Spinal cord (tissue), 10 donors: ENCODE results near the gene CCN2. TPM values are rescaled to one million over a fixed set of nuclear protein-coding genes. Genes with fewer than 3 reads are reported as not detected.

ENCODE experiments used
- DNase-seq, 6 donors: peaks; one replicate each; pipeline versions ENCODE4 v3.0.0 to v3.0.0-alpha.2; 2013 to 2015; ENCODE audit warnings: low spot score in 6 of 6, low read depth in 4 of 6
- H3K27ac ChIP-seq: one replicate; pipeline ENCODE4 v1.5.1; 2013; ENCODE audit warnings: low read depth, low read length, control low read depth
- H3K27me3 ChIP-seq: one replicate; pipeline ENCODE4 v1.6.1; 2013; ENCODE audit warnings: low read length; ENCODE audit not compliant: control insufficient read depth, insufficient read depth
- H3K36me3 ChIP-seq: one replicate; pipeline ENCODE4 v1.6.1; 2013; ENCODE audit warnings: low read length; ENCODE audit not compliant: control insufficient read depth, insufficient read depth
- H3K4me1 ChIP-seq: one replicate; pipeline ENCODE4 v1.6.1; 2013; ENCODE audit warnings: low read length; ENCODE audit not compliant: control insufficient read depth, insufficient read depth
- H3K4me3 ChIP-seq: one replicate; pipeline ENCODE4 v1.5.1; 2013; ENCODE audit warnings: low read depth, low read length, control low read depth
- H3K9me3 ChIP-seq: one replicate; pipeline ENCODE4 v1.6.1; 2013; ENCODE audit warnings: low read length; ENCODE audit not compliant: control insufficient read depth, insufficient read depth
- WGBS: methylation state at CpG from one replicate; pipeline ENCODE4 v1.1.5; 2013; ENCODE audit warnings: missing lambda C conversion rate; ENCODE audit not compliant: insufficient coverage; 5-methylcytosine and 5-hydroxymethylcytosine counted together
- polyA plus RNA-seq, 2 donors: library from polyadenylated mRNA; unstranded; fragments of 120-200 nt; gene quantifications; one replicate each; pipeline ENCODE4 v1.2.1, GENCODE V29; 2013; ENCODE audit not compliant: insufficient read length in 2 of 2
- total RNA-seq, 2 donors: library from RNA; depleted of rRNA in 1 of 2; stranded (reverse); fragments of 120-200 nt in 1 of 2; fragments of >200 nt in 1 of 2; gene quantifications; one replicate each; pipeline versions ENCODE4 v1.2.3 to v1.2.4, GENCODE V29; 2013 to 2014
- donor health status: healthy.

The CCN2 gene
- total and polyA plus RNA-seq, 4 donors: 16.3 to 86.8 (median 32.0) TPM

- H3K4me3 ChIP-seq: no peak overlapping the region
- no peak overlapping the region for H3K27ac ChIP-seq
- H3K4me1 ChIP-seq: peaks cover 12% of the 10 kb centered on the region
- H3K36me3 ChIP-seq: no peaks in the 10 kb centered on the region
- 71% methylated on average over 1 of the region's 3 CpGs for WGBS
- DNase-seq: no peak
- H3K27me3 ChIP-seq: peaks cover 9% of the 10 kb centered on the region
- H3K9me3 ChIP-seq: no peaks in the 10 kb centered on the region
These were observed 3.0 kb upstream of the CCN2 start for GRCh38 chr6:131954059-131954774.

GRCh38 chr6:131952886-131953509 lies 1.8 kb upstream of the CCN2 start:
- no peak for DNase-seq
- Histone ChIP-seq H3K4me3 (no peak overlapping the region), H3K4me1 (peaks cover 12% of the 10 kb centered on the region), H3K27ac (no peak overlapping the region), H3K27me3 (peaks cover 9% of the 10 kb centered on the region), H3K9me3 (no peaks in the 10 kb centered on the region), H3K36me3 (no peaks in the 10 kb centered on the region)
- no CpG with 5 or more reads among the region's 4 CpGs for WGBS

- no peak for DNase-seq
- H3K36me3 ChIP-seq: no peaks in the 10 kb centered on the region
- H3K27me3 ChIP-seq: peaks cover 9% of the 10 kb centered on the region
- H3K4me3 ChIP-seq: peak overlapping the region; percentile 49
- no CpG with 5 or more reads among the region's 8 CpGs for WGBS
- peaks cover 12% of the 10 kb centered on the region for H3K4me1 ChIP-seq
- H3K9me3 ChIP-seq: no peaks in the 10 kb centered on the region
- peak overlapping the region; percentile 40 for H3K27ac ChIP-seq
These were observed 531 bp upstream of the CCN2 start for GRCh38 chr6:131951576-131952230.

GRCh38 chr6:131949909-131950766 lies 1.0 kb downstream of the CCN2 start:
- WGBS: 7% methylated on average over 42 of the region's 42 CpGs
- Histone ChIP-seq H3K4me3 (peak overlapping the region; percentile 56), H3K27ac (peak overlapping the region; percentile 85), H3K4me1 (peaks cover 12% of the 10 kb centered on the region), H3K27me3 (peaks cover 7% of the 10 kb centered on the region), H3K36me3 (no peaks in the 10 kb centered on the region), H3K9me3 (no peaks in the 10 kb centered on the region)
- DNase-seq: peak in 4 of 6 donors; percentile 26 to 93 (median 76)

GRCh38 chr6:131949620-131949908 lies 1.6 kb downstream of the CCN2 start:
- no peaks in the 10 kb centered on the region for H3K9me3 ChIP-seq
- H3K27me3 ChIP-seq: peaks cover 7% of the 10 kb centered on the region
- no peaks in the 10 kb centered on the region for H3K36me3 ChIP-seq
- H3K4me1 ChIP-seq: peaks cover 10% of the 10 kb centered on the region
- peak in 1 of 6 donors; percentile 33 for DNase-seq
- peak overlapping the region; percentile 85 for H3K27ac ChIP-seq
- WGBS: 64% methylated on average over 2 of the region's 3 CpGs
- peak overlapping the region; percentile 56 for H3K4me3 ChIP-seq

- peaks cover 7% of the 10 kb centered on the region for H3K27me3 ChIP-seq
- H3K9me3 ChIP-seq: no peaks in the 10 kb centered on the region
- WGBS: 55% methylated on average over 16 of the region's 18 CpGs
- H3K4me3 ChIP-seq: peak overlapping the region; percentile 56
- H3K27ac ChIP-seq: peak overlapping the region; percentile 85
- no peak for DNase-seq
- peaks cover 9% of the 10 kb centered on the region for H3K4me1 ChIP-seq
- H3K36me3 ChIP-seq: no peaks in the 10 kb centered on the region
These were observed 2.2 kb downstream of the CCN2 start for GRCh38 chr6:131948692-131949619.

- Histone ChIP-seq H3K4me1 (peaks cover 9% of the 10 kb centered on the region), H3K9me3 (no peaks in the 10 kb centered on the region), H3K27ac (no peak overlapping the region), H3K27me3 (peaks cover 7% of the 10 kb centered on the region), H3K4me3 (peak overlapping the region; percentile 1), H3K36me3 (no peaks in the 10 kb centered on the region)
- no CpG with 5 or more reads among the region's 3 CpGs for WGBS
- DNase-seq: no peak
These were observed 3.0 kb downstream of the CCN2 start for GRCh38 chr6:131947986-131948661.

GRCh38 chr6:131946992-131947955 lies 3.9 kb downstream of the CCN2 start:
- Histone ChIP-seq H3K36me3 (no peaks in the 10 kb centered on the region), H3K27ac (no peak overlapping the region), H3K27me3 (peaks cover 7% of the 10 kb centered on the region), H3K4me1 (peaks cover 9% of the 10 kb centered on the region), H3K4me3 (no peak overlapping the region), H3K9me3 (no peaks in the 10 kb centered on the region)
- DNase-seq: no peak
- WGBS: 75% methylated on average over 2 of the region's 6 CpGs
